HG03064 (cell line): ENCODE measurements around the gene STAT5B.
A peak's percentile ranks its signal among the peaks of the same experiment; 100 is the strongest.
"Not testable (repeated sequence)": the region's sequence is repeated elsewhere in the genome, so short reads cannot be mapped to it uniquely, and the experiment has no call there.

ENCODE experiments used
- ATAC-seq: cut with Tn5 transposase; IDR thresholded peaks from one replicate; pipeline ENCODE4 v1.9.1; 2021; ENCODE audit warnings: low read depth; ENCODE audit not compliant: unreplicated experiment

The STAT5B gene

GRCh38 chr17:42307362-42307927, 31.3 kb upstream of the STAT5B start:
- ATAC-seq: no peak

GRCh38 chr17:42306385-42306667, 30.1 kb upstream of the STAT5B start:
- no peak for ATAC-seq

DNA sequence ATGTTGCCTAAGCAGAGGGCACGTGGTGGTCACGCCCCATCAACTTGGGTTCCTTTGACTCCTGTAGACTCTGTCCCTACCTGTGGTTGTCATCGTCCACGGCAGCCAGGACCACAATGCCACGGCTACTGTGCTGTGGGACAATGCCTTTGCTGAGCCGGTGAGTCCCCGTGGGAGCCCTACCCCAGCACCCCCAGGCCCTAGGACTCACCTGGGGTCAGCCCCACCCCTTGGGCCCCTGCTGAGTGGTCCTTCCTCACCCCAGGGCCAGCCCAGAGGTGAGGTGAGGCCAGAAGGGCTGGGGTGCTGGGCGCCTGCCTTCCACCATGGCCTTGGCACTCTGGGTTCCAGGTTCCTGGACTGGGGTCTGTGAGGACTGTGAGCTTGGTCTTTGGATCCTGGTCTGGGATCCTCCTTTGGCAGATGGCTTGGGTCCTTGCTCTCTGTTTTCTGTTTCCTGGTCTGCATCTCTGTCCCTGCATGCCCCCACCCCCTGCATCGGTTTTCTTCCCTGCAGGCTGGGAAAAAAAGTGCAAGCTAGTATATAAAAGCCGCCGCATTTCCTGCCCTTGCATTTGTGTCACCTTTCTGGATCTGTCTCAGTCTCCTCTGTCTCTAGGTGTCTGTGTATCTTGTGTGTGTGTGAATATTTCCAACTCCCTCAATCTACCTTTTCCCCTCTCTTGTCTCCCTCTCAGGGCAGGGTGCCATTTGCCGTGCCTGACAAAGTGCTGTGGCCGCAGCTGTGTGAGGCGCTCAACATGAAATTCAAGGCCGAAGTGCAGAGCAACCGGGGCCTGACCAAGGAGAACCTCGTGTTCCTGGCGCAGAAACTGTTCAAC, 29.6 kb upstream of the STAT5B start:
- no peak for ATAC-seq

DNA sequence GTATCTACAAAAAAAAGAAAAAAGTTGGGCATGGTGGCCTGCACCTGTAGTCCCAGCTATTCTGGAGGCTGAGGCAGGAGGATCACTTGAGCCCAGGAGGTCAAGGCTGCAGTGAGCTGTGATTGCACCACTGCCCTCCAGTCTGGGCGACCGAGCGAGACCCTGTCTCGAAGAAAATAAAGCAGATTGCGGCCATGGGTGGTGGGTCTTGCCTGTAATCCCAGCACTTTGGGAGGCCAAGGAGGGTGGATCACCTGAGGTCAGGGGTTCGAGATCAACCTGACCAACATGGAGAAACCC, 28.8 kb upstream of the STAT5B start:
- not testable (repeated sequence) for ATAC-seq

DNA sequence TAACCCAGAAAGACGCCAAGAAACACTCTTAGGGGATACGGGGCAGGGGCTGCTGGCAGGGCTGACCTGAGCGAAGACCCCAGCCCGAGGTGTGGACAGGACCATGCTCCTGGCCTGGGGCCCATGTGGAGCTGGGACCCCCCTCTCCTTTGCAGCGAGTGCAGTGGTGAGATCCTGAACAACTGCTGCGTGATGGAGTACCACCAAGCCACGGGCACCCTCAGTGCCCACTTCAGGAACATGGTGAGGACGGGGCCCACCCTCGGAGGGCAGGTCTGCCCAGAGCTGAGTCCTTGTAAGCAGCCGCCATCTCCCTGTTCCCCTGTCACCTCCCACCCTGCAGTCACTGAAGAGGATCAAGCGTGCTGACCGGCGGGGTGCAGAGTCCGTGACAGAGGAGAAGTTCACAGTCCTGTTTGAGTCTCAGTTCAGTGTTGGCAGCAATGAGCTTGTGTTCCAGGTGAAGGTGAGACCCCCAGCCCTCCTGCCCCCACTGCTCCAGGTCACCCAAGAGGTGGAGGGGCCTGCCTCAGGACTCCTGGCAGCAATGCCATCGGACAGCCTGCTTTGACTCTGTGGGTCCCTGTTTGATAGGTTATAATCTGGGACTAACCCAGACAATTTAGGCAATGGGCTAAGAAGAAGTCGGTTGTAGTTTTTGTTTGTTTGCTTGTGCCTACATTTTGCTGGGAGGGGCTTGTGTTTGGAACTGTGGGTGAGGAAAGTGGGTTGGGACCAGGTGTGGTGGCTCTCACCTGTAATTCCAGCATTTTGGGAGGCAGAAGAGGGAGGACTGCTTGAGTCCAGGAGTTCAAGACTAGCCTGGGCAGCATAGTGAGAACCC, 28.2 kb upstream of the STAT5B start:
- ATAC-seq: no peak

GRCh38 chr17:42303694-42304093, 27.5 kb upstream of the STAT5B start:
- ATAC-seq: no peak

DNA sequence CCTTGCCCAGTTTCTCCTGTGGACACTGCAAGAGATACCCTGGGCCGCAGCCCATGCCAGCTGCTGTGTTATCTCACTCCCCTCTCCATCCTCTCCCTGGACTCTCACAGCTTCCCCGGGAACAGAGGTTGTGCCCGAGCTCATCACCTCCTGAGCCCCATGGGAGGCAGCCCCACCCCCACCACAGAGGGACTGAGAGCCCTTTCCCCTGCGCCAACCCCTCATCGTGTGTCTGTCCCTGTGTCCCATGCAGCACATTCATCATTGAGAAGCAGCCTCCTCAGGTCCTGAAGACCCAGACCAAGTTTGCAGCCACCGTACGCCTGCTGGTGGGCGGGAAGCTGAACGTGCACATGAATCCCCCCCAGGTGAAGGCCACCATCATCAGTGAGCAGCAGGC, 24.8 kb upstream of the STAT5B start:
- no peak for ATAC-seq

- not testable (repeated sequence) for ATAC-seq
Measured at GRCh38 chr17:42299913-42300312, 23.7 kb upstream of the STAT5B start.

DNA sequence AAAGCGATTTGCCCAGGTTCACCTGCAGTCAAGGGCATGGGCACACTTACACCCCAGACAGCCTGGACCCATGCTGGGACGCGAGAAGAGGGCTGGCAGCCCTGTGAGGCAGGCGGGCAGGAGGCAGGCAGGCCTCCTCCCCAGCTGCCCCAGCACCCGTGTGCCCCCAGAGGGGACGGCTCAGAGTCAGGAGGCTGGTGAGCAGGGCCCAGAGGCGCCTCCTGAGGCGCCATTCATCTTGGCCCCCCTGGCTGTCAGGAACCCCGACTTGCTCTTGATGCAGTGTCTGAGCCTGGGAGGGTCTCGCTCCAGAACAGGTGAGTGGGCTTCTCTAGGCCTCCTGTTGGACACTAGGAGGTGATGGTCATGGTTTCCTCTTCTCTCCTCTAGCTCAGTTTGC, 23.2 kb upstream of the STAT5B start:
- ATAC-seq: not testable (repeated sequence)

GRCh38 chr17:42297775-42298174, 21.6 kb upstream of the STAT5B start:
- not testable (repeated sequence) for ATAC-seq

DNA sequence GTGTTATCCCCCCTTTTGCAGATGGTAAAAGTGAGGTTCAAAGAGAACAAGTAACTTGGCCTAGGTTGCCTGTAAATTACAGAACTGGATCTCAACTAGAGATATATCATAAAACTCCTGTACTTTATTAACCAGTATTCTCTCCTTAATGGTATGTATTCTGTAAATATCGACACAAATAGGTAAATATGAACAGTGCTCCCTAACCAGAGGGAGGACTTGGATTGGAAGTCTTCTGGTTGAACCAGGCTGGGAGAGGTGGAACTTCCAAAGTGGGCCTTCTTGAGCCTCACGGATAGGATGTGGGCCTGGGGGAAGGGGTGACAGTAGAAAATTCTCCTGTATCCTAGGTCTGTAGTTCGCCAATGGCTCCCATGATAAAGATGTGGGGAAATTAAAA, 19.8 kb upstream of the STAT5B start:
- no peak for ATAC-seq

DNA sequence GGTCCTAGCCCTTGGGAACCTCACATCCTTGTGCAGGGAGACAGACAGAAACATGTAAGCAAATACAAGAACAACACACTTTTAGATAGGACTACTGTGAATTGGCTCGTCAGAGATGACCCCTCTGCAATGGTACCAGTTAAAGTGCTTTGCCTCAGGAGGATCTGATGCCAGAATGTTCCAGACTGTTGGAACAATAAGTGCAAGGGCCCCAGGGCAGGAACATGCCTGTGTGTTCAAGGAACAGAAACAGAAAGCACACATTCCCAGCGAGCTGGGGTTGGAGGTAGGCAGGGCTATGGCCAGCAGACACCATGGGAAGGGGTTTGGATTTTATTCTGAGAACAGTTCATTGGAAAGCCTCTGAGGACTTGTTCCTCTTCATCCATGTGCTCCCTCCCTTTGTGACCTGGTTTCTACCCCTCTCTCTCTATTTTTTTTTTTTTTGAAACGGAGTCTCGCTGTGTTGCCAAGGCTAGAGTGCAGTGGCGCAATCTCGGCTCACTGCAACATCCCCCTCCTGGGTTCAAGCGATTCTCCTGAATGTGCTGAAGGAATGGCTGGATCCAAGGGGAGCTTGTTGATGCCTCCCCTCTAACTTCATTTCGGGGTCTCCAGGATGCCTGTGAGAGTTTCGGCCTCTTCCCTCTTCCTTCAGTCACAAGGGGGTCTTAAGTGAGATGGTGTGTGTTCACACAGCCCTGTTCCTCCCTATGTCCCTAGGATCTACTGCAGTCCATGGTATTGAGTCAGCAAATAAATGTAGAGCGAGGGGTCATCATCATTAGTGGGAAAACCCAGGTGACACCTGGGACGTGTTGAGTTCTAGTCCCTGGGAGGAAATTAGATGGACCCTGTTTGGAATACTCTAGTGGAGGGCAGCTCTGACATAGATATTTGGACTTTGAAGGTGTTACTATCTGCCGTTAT, 18.5 kb upstream of the STAT5B start:
- ATAC-seq: no peak

DNA sequence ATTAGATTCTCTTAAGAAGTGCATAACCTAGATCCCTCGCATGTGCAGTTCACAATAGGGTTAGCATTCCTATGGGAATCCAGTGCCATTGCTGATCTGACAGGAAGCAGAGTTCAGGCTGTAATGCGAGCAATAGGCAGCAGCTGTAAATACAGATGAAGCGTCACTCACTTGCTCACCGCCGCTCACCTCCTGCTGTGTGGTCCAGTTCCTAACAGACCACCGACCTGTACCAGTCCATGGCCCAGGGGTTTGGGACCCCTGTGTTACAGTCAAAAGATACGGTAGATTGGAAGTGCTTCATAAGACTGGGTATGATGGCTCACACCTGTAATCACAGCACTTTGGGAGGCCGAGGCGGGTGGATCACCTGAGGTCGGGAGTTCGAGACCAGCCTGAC, 14.9 kb upstream of the STAT5B start:
- ATAC-seq: no peak

DNA sequence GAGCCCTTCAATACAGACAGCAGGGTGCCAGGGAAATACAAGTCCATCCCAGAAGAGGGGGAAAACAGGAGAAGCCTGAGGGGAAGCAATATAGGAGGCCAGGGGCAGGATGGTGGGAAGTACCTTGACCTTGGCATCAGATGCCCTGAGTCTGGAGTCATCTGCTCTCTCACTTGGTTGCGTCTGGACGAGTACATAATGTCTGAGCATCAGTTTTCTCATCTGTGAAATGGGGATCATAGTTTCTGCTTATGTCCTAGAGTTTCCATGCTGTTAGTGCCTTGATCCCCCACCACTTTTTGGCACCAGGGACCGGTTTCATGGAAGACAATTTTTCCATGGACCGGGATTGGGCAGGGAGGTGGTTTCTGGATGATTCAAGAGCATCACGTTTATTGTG, 14.4 kb upstream of the STAT5B start:
- ATAC-seq: no peak

DNA sequence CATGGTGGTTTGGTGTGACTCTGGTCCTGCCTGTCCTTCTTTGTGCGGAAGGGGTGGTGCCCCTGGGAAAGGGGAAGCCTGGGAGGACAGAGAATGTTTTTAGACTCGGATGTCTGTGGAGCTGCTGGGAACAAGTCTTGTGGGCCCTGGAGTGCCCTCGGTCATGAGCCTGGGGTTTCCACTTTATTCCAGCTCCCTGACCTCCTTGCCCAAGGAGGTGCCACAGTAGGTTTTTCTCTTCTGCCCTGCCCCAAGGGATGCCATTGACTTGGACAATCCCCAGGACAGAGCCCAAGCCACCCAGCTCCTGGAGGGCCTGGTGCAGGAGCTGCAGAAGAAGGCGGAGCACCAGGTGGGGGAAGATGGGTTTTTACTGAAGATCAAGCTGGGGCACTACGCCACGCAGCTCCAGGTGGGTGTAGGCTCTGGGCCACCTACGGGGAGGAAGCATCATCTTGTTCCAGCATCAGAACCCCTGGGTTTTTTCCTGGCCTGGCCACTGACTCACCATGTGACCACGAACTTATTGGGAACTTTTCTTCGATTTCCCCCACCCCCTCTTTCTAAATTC, 13.5 kb upstream of the STAT5B start:
- ATAC-seq: no peak

GRCh38 chr17:42288803-42289610, 12.8 kb upstream of the STAT5B start:
- no peak for ATAC-seq

DNA sequence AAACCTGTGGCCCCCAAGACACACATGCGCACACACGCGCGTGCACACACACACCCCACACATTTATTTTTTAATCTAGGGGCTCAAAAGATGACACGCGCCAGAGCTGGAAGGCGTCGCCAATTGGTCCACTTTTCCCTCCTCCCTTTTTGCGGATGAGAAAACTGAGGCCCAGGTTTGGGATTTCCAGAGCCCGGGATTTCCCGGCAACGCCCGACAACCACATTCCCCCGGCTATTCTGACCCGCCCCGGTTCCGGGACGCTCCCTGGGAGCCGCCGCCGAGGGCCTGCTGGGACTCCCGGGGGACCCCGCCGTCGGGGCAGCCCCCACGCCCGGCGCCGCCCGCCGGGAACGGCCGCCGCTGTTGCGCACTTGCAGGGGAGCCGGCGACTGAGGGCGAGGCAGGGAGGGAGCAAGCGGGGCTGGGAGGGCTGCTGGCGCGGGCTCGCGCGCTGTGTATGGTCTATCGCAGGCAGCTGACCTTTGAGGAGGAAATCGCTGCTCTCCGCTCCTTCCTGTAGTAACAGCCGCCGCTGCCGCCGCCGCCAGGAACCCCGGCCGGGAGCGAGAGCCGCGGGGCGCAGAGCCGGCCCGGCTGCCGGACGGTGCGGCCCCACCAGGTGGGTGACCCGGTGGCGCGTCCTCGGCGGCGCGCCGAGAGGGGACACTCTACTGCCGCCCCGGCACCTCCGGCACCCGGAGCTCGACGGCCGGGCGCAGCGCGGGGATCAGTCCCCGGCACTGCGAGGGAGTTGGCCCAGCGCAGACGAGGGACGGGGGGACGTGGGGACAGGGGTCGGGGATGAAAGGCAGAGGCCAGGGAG, 12.0 kb upstream of the STAT5B start, which contains the start of gene STAT5A:
Gene STAT5A, plus strand, starts transcription at position 522 of the 826 bp plus-strand sequence. CDS start 914 bp downstream, outside the sequence.
- peak; percentile 42 for ATAC-seq

GRCh38 chr17:42287305-42287976, 11.2 kb upstream of the STAT5B start:
- no peak for ATAC-seq
